GM18868 (cell line): ENCODE results near the gene NR2F1-AS1.
"Not testable (repeated sequence)": the region's sequence is repeated elsewhere in the genome, so short reads cannot be mapped to it uniquely, and the experiment has no call there.

Experiments used
- ATAC-seq: cut with Tn5 transposase; IDR thresholded peaks from one replicate; pipeline ENCODE4 v1.9.1; 2021; ENCODE audit warnings: mild to moderate bottlenecking, moderate library complexity; ENCODE audit not compliant: unreplicated experiment

Gene NR2F1-AS1

DNA sequence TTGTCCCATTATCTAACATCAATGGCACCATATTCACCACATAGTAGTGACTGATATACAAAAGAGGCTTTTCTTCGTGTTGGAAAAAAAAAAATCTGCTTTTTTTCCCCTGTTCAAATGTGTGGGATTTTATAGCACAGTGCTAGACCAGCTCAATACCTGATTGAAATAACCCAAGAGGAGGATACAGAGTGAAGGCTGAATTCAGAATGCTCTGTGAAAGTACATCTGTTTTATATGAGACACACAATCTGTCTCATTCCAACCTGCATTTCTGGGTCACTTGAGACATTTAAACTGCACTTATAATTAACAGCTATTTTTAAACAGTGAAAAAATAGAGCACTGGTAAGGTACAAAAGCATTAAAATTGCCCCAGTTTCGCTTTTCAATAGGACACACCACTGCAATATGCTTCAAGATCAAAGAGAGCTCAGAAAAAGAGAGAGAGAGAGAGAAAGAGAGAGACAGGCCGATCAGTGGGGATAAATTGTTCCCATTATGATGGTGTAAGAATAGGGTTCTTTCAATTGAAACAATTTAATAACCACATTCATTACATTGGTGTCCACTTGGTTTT, 179.3 kb downstream of the NR2F1-AS1 start:
- no peak for ATAC-seq

DNA sequence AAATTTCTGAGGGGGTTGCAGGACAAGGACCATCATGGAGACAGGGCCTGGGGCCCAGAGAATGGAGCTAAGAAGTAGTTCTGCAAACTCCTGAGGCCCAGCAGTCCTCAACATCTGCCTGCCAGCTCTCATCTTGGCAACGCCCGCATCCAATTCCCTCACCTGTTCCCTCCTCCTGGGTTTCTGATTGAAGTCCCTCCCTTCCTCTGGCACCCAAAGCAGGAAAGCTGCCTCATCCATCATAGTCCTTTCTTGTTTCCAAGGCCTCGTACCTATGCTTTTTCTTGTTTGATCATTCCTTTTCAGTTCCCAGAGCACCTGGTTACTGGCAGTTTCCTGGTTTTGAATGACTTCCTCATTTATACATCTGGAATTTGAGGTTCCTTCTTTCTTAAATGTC, 181.3 kb downstream of the NR2F1-AS1 start:
- ATAC-seq: no peak

- no peak for ATAC-seq
Observed at GRCh38 chr5:93395971-93396379, 185.0 kb downstream of the NR2F1-AS1 start.

GRCh38 chr5:93395010-93395409, 186.0 kb downstream of the NR2F1-AS1 start:
- ATAC-seq: no peak

GRCh38 chr5:93394301-93394700, 186.7 kb downstream of the NR2F1-AS1 start:
- ATAC-seq: no peak

GRCh38 chr5:93391169-93391568, 189.8 kb downstream of the NR2F1-AS1 start:
- ATAC-seq: not testable (repeated sequence)

GRCh38 chr5:93385655-93386054, 195.4 kb downstream of the NR2F1-AS1 start:
- ATAC-seq: no peak

GRCh38 chr5:93384995-93385394, 196.0 kb downstream of the NR2F1-AS1 start:
- no peak for ATAC-seq

GRCh38 chr5:93384026-93384425, 197.0 kb downstream of the NR2F1-AS1 start:
- ATAC-seq: no peak

- no peak for ATAC-seq
Observed at GRCh38 chr5:93382188-93382825, 198.7 kb downstream of the NR2F1-AS1 start.

DNA sequence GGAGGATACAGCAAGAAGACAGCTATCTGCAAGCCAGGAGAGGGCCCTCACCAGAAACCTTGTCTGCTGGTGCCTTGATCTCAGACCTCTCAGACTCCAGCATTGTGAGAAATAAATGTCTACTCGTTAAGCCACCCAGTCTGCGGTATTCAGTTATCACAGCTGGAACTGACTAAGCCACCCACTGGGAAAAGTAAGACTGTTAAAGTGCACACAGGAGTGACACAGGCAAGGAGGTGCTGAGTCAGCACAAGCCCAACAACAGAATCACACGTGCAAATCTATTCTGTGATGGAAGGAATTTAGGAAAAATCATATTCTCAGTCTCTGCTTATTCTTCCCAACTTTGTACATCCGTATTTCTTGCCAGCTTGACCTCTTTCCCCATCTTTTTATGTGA, 200.0 kb downstream of the NR2F1-AS1 start:
- no peak for ATAC-seq

- ATAC-seq: no peak
Observed at GRCh38 chr5:93378073-93378472, 202.9 kb downstream of the NR2F1-AS1 start.

DNA sequence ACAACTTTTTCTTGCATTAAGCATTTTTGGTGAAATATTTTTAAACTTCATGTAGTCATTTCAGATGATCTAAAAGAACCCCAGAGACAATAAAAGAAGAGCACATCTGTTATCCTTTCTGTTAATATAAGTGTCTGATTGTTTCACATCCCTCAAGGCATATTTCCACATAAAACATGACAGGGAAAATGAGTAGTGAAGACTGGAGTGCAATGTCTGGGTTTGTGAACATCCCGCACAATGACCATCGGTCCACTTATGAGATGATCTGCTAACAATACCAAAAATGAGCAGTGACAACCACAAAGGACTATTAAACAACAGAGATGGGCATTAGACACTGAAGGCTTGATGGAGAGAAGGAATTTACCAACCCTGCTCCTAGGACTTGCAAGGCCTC, 209.1 kb downstream of the NR2F1-AS1 start:
- ATAC-seq: no peak

DNA sequence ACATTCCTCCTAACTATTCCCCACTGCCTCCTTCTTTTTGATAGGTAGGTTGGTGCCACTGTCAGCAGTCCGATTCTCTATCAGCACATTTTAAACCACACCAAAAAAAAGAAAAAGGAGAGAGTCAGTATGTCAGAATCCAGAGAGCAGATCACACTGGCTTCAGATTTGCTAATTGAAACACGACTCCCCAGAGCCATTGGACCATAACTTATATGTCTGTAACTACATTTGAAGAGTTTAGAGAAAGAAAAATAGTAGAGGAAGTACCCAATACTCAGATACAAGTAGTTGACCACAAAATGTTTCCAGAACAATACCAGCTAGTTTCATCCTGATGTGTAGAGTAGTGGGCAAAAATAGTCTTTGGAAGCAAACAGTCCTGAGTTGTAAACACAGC, 216.6 kb downstream of the NR2F1-AS1 start:
- no peak for ATAC-seq

DNA sequence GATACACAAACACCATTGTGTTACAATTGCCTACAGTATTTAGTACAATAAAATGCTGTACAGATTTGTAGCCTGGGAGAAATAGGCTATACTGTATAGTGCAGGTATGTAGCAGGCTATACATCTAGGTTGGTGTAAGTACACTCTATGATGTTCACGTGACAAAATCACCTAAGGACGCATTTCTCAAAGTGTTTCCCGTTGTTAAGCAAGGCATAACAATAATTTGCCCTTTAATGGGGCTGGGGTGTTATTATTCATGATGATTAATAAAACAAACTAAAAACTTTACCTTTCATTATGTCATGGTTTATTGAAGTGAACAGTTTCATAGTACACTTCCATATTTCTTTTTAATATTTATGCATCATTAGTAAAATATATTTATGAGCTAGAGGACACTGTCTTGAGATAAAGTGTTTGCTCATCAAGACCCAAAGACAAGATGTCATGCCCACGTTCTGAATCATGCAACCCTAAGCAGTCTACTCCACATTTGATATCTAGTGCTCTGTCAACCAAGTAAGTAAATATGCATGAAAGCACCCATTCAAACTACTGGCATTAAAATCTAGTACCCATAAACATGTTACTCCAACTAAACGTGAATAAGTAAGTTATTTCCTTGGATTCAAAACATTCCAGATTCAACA, 220.5 kb downstream of the NR2F1-AS1 start:
- ATAC-seq: no peak

GRCh38 chr5:93359960-93360305, 221.1 kb downstream of the NR2F1-AS1 start:
- ATAC-seq: no peak
